Heart left ventricle (tissue), 16 donors: Measurements from ENCODE around the gene TRABD2A. TPM values are rescaled to one million over a fixed set of nuclear protein-coding genes. Genes with fewer than 3 reads are reported as not detected.
A peak's percentile ranks its signal among the peaks of the same experiment; 100 is the strongest.

Experiments
- ATAC-seq, 4 donors: fragments of 200-7000 bp; cut with Tn5 transposase; one replicate each; pipeline ENCODE4 v1.9.1; 2020 to 2022; ENCODE audit warnings: moderate library complexity in 4 of 4, mild to moderate bottlenecking in 3 of 4, moderate number of reproducible peaks in 1 of 4
- DNase-seq, 5 donors: peaks; one replicate each; pipeline ENCODE4 v3.0.0-alpha.2; 2020
- H3K27ac ChIP-seq, 12 donors: fragments of 200-600 bp; sonication (generic) in 4 of 12; one replicate each; pipeline versions ENCODE4 v1.5.0 to v1.8.0; 2016 to 2022; ENCODE audit warnings: mild to moderate bottlenecking in 2 of 12
- H3K27me3 ChIP-seq, 9 donors: fragments of 200-600 bp; sonication (generic) in 2 of 9; one replicate each; pipeline versions ENCODE4 v1.5.1 to v1.8.0; 2016 to 2022; ENCODE audit warnings: mild to moderate bottlenecking in 3 of 9
- H3K36me3 ChIP-seq, 9 donors: fragments of 200-600 bp; sonication (generic) in 2 of 9; one replicate each; pipeline versions ENCODE4 v1.5.0 to v1.8.0; 2018 to 2022; ENCODE audit warnings: mild to moderate bottlenecking in 2 of 9
- H3K4me1 ChIP-seq, 12 donors: fragments of 200-600 bp; sonication (generic) in 4 of 12; one replicate each; pipeline versions ENCODE4 v1.5.0 to v1.8.0; 2016 to 2022; ENCODE audit warnings: mild to moderate bottlenecking in 3 of 12
- H3K4me3 ChIP-seq, 12 donors: fragments of 200-600 bp; sonication (generic) in 4 of 12; one replicate each; pipeline versions ENCODE4 v1.5.0 to v1.8.0; 2017 to 2022; ENCODE audit warnings: mild to moderate bottlenecking in 9 of 12, moderate library complexity in 4 of 12
- H3K9me3 ChIP-seq, 12 donors: fragments of 200-600 bp; sonication (generic) in 4 of 12; one replicate each; pipeline versions ENCODE4 v1.5.0 to v1.8.0; 2016 to 2022; ENCODE audit warnings: mild to moderate bottlenecking in 1 of 12
- POLR2A ChIP-seq, 2 donors: fragments of 450-650 bp; IDR thresholded peaks; one replicate each; pipeline ENCODE4 v1.6.1; 2017; ENCODE audit warnings: antibody characterized with exemption in 2 of 2, mild to moderate bottlenecking in 2 of 2, moderate library complexity in 2 of 2
- WGBS, 4 donors: extraction: QIAGEN DNeasy Blood & Tissue Kit in 2 of 4; methylation state at CpG; one replicate each; pipeline versions ENCODE4 v1.1.5 to v1.1.7; 2013 to 2018; 5-methylcytosine and 5-hydroxymethylcytosine counted together
- intact Hi-C, 10 donors: fragments of 100-400 bp; cut with DNase I; formaldehyde crosslinking; loops; one replicate each; pipeline versions ENCODE4 v1.11.1 to v1.14.2; 2022
- polyA plus RNA-seq, 2 donors: library from polyadenylated mRNA; stranded (reverse); fragments of 200-250 nt; gene quantifications; one replicate each; pipeline ENCODE4 v1.2.3, GENCODE V29; 2013
- total RNA-seq, 9 donors: library from RNA; depleted of rRNA in 2 of 9; stranded (reverse); fragments of >200 nt in 2 of 9; fragmentation: NEBNext Ultra II Directional in 3 of 9; extraction: Animal tissue kit (Norgen Biotek cat#: 25700) in 3 of 9; gene quantifications; one replicate each; pipeline versions ENCODE4 v1.1.0 to v1.2.4, GENCODE V29; 2016 to 2023
- TF ChIP-seq, protein P1 (sequence below), 12 donors: fragments of 200-600 bp; sonication (generic) in 4 of 12; IDR thresholded peaks; one replicate each; pipeline versions ENCODE4 v1.5.0 to v1.8.0; 2018 to 2022; ENCODE audit warnings: antibody characterized with exemption in 12 of 12, mild to moderate bottlenecking in 5 of 12
- donor health status: ischemic (EF 13 %, LVEDD 7.1; RV severe dilation, severe dysfunction).
- donor health status: healthy with polysubstance abuse.
- donor health status: DM: no; HTN: yes; CAD: no.
- donor health status: DM: no; HTN: no; CAD: no.
- donor health status: ischemic (EF 25% LVEDD 6.9; RV normal size, moderate dysfunction).
- donor health status: ischemic (EF 25% LVEDD 5.7; RV mildly dilated, moderate dysfunction).
- donor health status: healthy.
- donor health status: DM: yes; HTN: yes; CAD: no.
- donor health status: ischemic (EF 35%, LVEDD 5.7; RV mildly dilated, moderate dysfunction).
- donor health status: nonischemic (EF 11% LVEDD 7.7; RV severe dilation, severe dysfunction).
- donor health status: DM: yes; HTN: yes; CAD: no.
- donor health status: PGD.
- donor health status: ischemic (EF 29% LVEDD 5.4; RV normal size, mild dysfunction).
- donor health status: nonischemic (EF 23%, LVEDD 6.1; RV moderate dilation, normal function).

Gene TRABD2A
- total and polyA plus RNA-seq, 11 donors = 0.42 to 3.9 (median 0.97) TPM; not detected in 1

GRCh38 chr2:84844141-84844540, 36.7 kb downstream of the TRABD2A start:
- peaks cover 0 to 47% (median 0%) of the 10 kb centered on the region in 12 donors for H3K4me1 ChIP-seq
- ATAC-seq (no peak), DNase-seq (no peak)
- H3K4me3 ChIP-seq = no peak overlapping the region
- no peaks in the 10 kb centered on the region for H3K27me3 ChIP-seq
- no peak for TF ChIP-seq POLR2A (IDR thresholded peaks at IDR 0.05)
- TF ChIP-seq, protein P1, sequence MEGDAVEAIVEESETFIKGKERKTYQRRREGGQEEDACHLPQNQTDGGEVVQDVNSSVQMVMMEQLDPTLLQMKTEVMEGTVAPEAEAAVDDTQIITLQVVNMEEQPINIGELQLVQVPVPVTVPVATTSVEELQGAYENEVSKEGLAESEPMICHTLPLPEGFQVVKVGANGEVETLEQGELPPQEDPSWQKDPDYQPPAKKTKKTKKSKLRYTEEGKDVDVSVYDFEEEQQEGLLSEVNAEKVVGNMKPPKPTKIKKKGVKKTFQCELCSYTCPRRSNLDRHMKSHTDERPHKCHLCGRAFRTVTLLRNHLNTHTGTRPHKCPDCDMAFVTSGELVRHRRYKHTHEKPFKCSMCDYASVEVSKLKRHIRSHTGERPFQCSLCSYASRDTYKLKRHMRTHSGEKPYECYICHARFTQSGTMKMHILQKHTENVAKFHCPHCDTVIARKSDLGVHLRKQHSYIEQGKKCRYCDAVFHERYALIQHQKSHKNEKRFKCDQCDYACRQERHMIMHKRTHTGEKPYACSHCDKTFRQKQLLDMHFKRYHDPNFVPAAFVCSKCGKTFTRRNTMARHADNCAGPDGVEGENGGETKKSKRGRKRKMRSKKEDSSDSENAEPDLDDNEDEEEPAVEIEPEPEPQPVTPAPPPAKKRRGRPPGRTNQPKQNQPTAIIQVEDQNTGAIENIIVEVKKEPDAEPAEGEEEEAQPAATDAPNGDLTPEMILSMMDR (IDR thresholded peaks at IDR 0.05) = no peak
- no peaks in the 10 kb centered on the region for H3K36me3 ChIP-seq
- WGBS, 4 donors = 87 to 95% (median 89%) methylated on average over 8 of the region's 8 CpGs
- intact Hi-C loops = no loop called here
- H3K27ac ChIP-seq = peak overlapping the region in 1 of 12 donors; percentile 95
- no peaks in the 10 kb centered on the region for H3K9me3 ChIP-seq

- ATAC-seq (no peak), DNase-seq (no peak)
- peaks cover 0 to 33% (median 0%) of the 10 kb centered on the region in 12 donors for H3K4me1 ChIP-seq
- intact Hi-C loops = no loop called here
- H3K4me3 ChIP-seq = no peak overlapping the region
- TF ChIP-seq POLR2A (IDR thresholded peaks at IDR 0.05) = no peak
- TF ChIP-seq, protein P1 (IDR thresholded peaks at IDR 0.05) = no peak
- peaks cover 0 to 12% (median 0%) of the 10 kb centered on the region in 12 donors for H3K9me3 ChIP-seq
- no peaks in the 10 kb centered on the region for H3K27me3 ChIP-seq
- H3K27ac ChIP-seq = no peak overlapping the region
- H3K36me3 ChIP-seq = no peaks in the 10 kb centered on the region
- 80 to 90% (median 87%) methylated on average over 6 of the region's 6 CpGs for WGBS, 4 donors
Observed at GRCh38 chr2:84841577-84841976, 39.3 kb downstream of the TRABD2A start.

DNA sequence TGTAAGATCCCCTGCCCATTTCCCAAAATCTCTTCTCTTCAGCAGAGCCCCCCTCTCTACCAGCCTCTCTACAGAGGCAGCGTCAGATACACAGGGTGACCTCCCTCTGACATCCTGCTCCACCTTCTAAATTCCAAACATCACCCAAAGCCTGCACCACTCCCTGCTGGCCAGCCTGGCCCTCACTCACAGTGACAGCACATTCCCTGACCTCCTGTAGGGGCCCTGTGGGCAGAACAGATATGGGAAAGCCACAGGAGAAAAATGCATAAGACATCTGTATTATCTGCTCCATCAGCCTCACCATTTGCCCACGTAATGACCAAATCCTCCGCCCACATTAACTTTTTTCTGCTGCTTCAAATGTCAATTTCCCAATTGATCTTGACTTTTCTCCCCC, 40.6 kb downstream of the TRABD2A start:
- Histone ChIP-seq H3K27me3 (no peaks in the 10 kb centered on the region), H3K4me3 (no peak overlapping the region), H3K36me3 (no peaks in the 10 kb centered on the region), H3K4me1 (peaks cover 0 to 21% (median 0%) of the 10 kb centered on the region in 12 donors), H3K9me3 (peaks cover 0 to 25% (median 11%) of the 10 kb centered on the region in 12 donors), H3K27ac (peak overlapping the region in 1 of 12 donors; percentile 27)
- no peak for ATAC-seq
- no peak for TF ChIP-seq POLR2A (IDR thresholded peaks at IDR 0.05)
- no peak for DNase-seq
- 44 to 60% (median 55%) methylated on average over 3 of the region's 3 CpGs for WGBS, 4 donors
- intact Hi-C loops = no loop called here

DNA sequence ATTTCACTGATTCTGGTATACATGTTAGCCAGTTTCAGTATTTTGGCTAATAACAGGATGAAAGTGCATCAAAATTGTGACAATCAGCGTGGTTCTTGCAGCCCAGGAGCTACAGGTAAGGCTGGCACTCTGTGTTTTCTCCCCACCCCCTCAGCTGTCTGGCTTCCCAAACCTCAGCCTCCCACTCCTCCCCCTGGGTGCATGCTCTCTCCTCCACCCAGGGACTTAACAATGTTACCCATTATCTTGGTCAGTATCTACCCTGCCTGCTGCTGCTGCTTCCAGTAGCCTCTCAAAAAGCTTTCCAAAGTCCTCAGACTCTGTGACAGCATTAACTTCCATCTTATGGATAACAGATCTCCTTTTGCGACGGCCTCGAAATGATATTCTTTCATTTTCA, 41.0 kb downstream of the TRABD2A start:
- H3K9me3 ChIP-seq = peaks cover 0 to 29% (median 13%) of the 10 kb centered on the region in 12 donors
- no peak for TF ChIP-seq POLR2A (IDR thresholded peaks at IDR 0.05)
- TF ChIP-seq, protein P1 (IDR thresholded peaks at IDR 0.05) = no peak
- WGBS, 4 donors = 77 to 82% (median 78%) methylated on average over 4 of the region's 4 CpGs
- H3K36me3 ChIP-seq = no peaks in the 10 kb centered on the region
- ATAC-seq (no peak), DNase-seq (no peak)
- no peak overlapping the region for H3K4me3 ChIP-seq
- peaks cover 0 to 17% (median 0%) of the 10 kb centered on the region in 12 donors for H3K4me1 ChIP-seq
- intact Hi-C loops = no loop called here
- H3K27me3 ChIP-seq = no peaks in the 10 kb centered on the region
- no peak overlapping the region for H3K27ac ChIP-seq
